ENCODE measurements around the gene ILDR1.

DNA sequence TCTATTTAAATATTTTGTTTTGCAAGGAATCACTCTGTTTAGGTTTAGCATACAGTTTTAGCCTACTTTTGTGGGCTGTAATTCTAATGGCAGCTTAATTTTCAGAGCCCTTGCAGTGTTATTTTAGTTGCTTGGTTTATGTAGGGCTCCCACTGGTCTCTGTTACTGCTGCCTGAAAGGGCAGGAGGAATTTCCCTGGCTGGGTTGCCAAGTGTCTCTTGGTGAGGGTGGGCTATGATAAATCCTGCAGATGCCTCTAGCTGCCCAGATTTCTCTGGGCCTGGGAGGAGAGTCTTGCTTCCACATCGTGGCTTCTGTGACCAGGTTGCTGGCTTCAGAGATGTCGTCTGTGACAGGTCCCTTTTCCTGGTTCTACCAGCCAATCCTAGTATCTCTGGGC is 36.2 kb downstream of the ILDR1 start:
- TF ChIP-seq, protein P1, sequence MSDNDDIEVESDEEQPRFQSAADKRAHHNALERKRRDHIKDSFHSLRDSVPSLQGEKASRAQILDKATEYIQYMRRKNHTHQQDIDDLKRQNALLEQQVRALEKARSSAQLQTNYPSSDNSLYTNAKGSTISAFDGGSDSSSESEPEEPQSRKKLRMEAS (IDR thresholded peaks at IDR 0.05; ENCODE audit: insufficient read depth, insufficient read length), result no peak
- TF ChIP-seq, protein P2, sequence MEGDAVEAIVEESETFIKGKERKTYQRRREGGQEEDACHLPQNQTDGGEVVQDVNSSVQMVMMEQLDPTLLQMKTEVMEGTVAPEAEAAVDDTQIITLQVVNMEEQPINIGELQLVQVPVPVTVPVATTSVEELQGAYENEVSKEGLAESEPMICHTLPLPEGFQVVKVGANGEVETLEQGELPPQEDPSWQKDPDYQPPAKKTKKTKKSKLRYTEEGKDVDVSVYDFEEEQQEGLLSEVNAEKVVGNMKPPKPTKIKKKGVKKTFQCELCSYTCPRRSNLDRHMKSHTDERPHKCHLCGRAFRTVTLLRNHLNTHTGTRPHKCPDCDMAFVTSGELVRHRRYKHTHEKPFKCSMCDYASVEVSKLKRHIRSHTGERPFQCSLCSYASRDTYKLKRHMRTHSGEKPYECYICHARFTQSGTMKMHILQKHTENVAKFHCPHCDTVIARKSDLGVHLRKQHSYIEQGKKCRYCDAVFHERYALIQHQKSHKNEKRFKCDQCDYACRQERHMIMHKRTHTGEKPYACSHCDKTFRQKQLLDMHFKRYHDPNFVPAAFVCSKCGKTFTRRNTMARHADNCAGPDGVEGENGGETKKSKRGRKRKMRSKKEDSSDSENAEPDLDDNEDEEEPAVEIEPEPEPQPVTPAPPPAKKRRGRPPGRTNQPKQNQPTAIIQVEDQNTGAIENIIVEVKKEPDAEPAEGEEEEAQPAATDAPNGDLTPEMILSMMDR (IDR thresholded peaks at IDR 0.05; ENCODE audit: extremely low read depth in 1 of 2, insufficient read depth in 1 of 2, low read depth in 1 of 2, low read length in 2 of 2), result no peak
- TF ChIP-seq POLR2A (IDR thresholded peaks at IDR 0.05; ENCODE audit: low read depth, low read length), result no peak
- no peak for TF ChIP-seq FOS (IDR thresholded peaks at IDR 0.05; ENCODE audit: borderline replicate concordance, insufficient read depth, low read length)
- TF ChIP-seq EZH2 (IDR thresholded peaks at IDR 0.05; ENCODE audit: borderline replicate concordance, low read depth, low read length, severe bottlenecking), result no peak
